ENCODE data around the gene PARL. TPM values are rescaled to one million over a fixed set of nuclear protein-coding genes. Genes with fewer than 3 reads are reported as not detected.

PARL gene
- total RNA-seq (10 to 100 TPM; 37.9 to 62.2 (median 53.8) TPM), polyA plus RNA-seq (10 to 100 TPM; 40.5 to 86.9 TPM)
- long read RNA-seq, donor 1, transcript PARL-202 (10 exons, 1,414 nt) = major isoform, 32 of 40 reads
- long read RNA-seq, donor 1, partial matches to known transcripts = 0 of 40 reads
- long read RNA-seq, donor 1, other reads (novel, unspliced or antisense) = 4 of 40 reads
- long read RNA-seq, donor 2, transcript PARL-202 (10 exons, 1,414 nt) = major isoform, 146 of 174 reads
- long read RNA-seq, donor 2, transcript PARL-201 (9 exons, 1,240 nt) = minor isoform, 9 of 174 reads
- long read RNA-seq, donor 2, partial matches to known transcripts = 2 of 174 reads
- long read RNA-seq, donor 2, other reads (novel, unspliced or antisense) = 11 of 174 reads
- long read RNA-seq, donor 3, transcript PARL-202 (10 exons, 1,414 nt) = major isoform, 24 of 33 reads
- long read RNA-seq, donor 3, partial matches to known transcripts = 0 of 33 reads
- long read RNA-seq, donor 3, other reads (novel, unspliced or antisense) = 4 of 33 reads

GRCh38 chr3:183884427-183885296 lies at the start of gene PARL:
PARL (minus strand) TSS chr3:183884880; CDS start chr3:183884846, 34 bp downstream.
- Histone ChIP-seq H3K9me3 (no peaks in the 10 kb centered on the region), H3K4me3 (peak within 1 kb of the TSS; percentile 54 to 99 (median 92)), H3K27me3 (no peaks in the 10 kb centered on the region), H3K36me3 (peaks cover 0 to 8% (median 0%) of the 10 kb centered on the region in 9 donors), H3K4me1 (peaks cover 0 to 42% (median 23%) of the 10 kb centered on the region in 12 donors), H3K27ac (peak within 1 kb of the TSS; percentile 35 to 88 (median 82))
- 0 to 1% (median 0%) methylated on average over 26 to 63 of the region's 63 CpGs for WGBS, 4 donors
- intact Hi-C loops (cut with DNase I) = loop anchor here in 2 of 10 donors (2.0 to 10.0 kb wide), 5 partner anchors 57 to 413 kb away; partner anchors contain the start of genes ALG3 (in 2 of the 2), EEF1AKMT4 (in 2 of the 2), MAP6D1 (in 1 of the 2) and PSMD2 (in 1 of the 2)
- DNase-seq (peak; percentile 95 to 98 (median 97)), ATAC-seq (peak; percentile 100)
- peak in 1 of 2 donors; percentile 57 for TF ChIP-seq POLR2A (IDR thresholded peaks at IDR 0.05)
- TF ChIP-seq CTCF (IDR thresholded peaks at IDR 0.05) = peak; percentile 89 to 99 (median 96)

- Histone ChIP-seq H3K27ac (no peak overlapping the region), H3K4me3 (no peak overlapping the region), H3K9me3 (no peaks in the 10 kb centered on the region), H3K4me1 (peaks cover 0 to 23% (median 2%) of the 10 kb centered on the region in 12 donors), H3K36me3 (peaks cover 0 to 89% (median 78%) of the 10 kb centered on the region in 9 donors), H3K27me3 (no peaks in the 10 kb centered on the region)
- ATAC-seq (peak; percentile 24 to 41 (median 34)), DNase-seq (no peak)
- intact Hi-C loops (cut with DNase I) = no loop called here
- TF ChIP-seq CTCF (IDR thresholded peaks at IDR 0.05) (no peak), POLR2A (IDR thresholded peaks at IDR 0.05) (no peak)
- 55 to 65% (median 58%) methylated on average over 3 of the region's 3 CpGs for WGBS, 4 donors
Measured at GRCh38 chr3:183933160-183933559, 48.5 kb upstream of the PARL start.

- Histone ChIP-seq H3K9me3 (no peaks in the 10 kb centered on the region), H3K27me3 (no peaks in the 10 kb centered on the region), H3K27ac (peak overlapping the region in 1 of 12 donors; percentile 29), H3K36me3 (peaks cover 0 to 89% (median 78%) of the 10 kb centered on the region in 9 donors), H3K4me3 (no peak overlapping the region), H3K4me1 (peaks cover 0 to 23% (median 2%) of the 10 kb centered on the region in 12 donors)
- peak; percentile 44 to 71 (median 66) for ATAC-seq
- DNase-seq = no peak
- WGBS, 4 donors = 50 to 66% (median 62%) methylated on average over 2 of the region's 2 CpGs
- intact Hi-C loops (cut with DNase I) = no loop called here
- TF ChIP-seq POLR2A (IDR thresholded peaks at IDR 0.05) = no peak
- TF ChIP-seq CTCF (IDR thresholded peaks at IDR 0.05) = no peak
Measured at GRCh38 chr3:183931881-183932280, 47.2 kb upstream of the PARL start.

Measured in heart left ventricle (tissue), 16 donors.